SU-DHL-6 (cell line): Measurements from ENCODE around the gene SHTN1.

Source experiments
- EZH2phosphoT487 ChIP-seq: fragments of 200-600 bp; sonication (generic), shearing (Covaris generic); conservative IDR thresholded peaks from 2 replicates; pipeline ENCODE4 v1.6.1; 2018; ENCODE audit warnings: mild to moderate bottlenecking, antibody characterized with exemption, low read length, moderate library complexity, mixed read lengths
- TF ChIP-seq, protein P1 (sequence below): fragments of 200-600 bp; sonication (generic); IDR thresholded peaks from one replicate; pipeline ENCODE4 v1.5.1; 2017; ENCODE audit warnings: antibody characterized with exemption, mild to moderate bottlenecking, low read length, moderate library complexity; ENCODE audit not compliant: insufficient read depth, poor library complexity, severe bottlenecking

GRCh38 chr10:116835658-116836057 is 169.3 kb downstream of the SHTN1 start:
- TF ChIP-seq, protein P1, sequence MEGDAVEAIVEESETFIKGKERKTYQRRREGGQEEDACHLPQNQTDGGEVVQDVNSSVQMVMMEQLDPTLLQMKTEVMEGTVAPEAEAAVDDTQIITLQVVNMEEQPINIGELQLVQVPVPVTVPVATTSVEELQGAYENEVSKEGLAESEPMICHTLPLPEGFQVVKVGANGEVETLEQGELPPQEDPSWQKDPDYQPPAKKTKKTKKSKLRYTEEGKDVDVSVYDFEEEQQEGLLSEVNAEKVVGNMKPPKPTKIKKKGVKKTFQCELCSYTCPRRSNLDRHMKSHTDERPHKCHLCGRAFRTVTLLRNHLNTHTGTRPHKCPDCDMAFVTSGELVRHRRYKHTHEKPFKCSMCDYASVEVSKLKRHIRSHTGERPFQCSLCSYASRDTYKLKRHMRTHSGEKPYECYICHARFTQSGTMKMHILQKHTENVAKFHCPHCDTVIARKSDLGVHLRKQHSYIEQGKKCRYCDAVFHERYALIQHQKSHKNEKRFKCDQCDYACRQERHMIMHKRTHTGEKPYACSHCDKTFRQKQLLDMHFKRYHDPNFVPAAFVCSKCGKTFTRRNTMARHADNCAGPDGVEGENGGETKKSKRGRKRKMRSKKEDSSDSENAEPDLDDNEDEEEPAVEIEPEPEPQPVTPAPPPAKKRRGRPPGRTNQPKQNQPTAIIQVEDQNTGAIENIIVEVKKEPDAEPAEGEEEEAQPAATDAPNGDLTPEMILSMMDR: no peak
- TF ChIP-seq EZH2phosphoT487: no peak
